HG03159 (cell line): ENCODE results near the gene CORO7.
"Not testable (repeated sequence)": the region's sequence is repeated elsewhere in the genome, so short reads cannot be mapped to it uniquely, and the experiment has no call there.

ENCODE experiments used
- ATAC-seq: cut with Tn5 transposase; IDR thresholded peaks from one replicate; pipeline ENCODE4 v1.9.1; 2021; ENCODE audit warnings: mild to moderate bottlenecking, moderate library complexity; ENCODE audit not compliant: unreplicated experiment

Gene CORO7

GRCh38 chr16:4403133-4403949, 13.1 kb downstream of the CORO7 start:
- no peak for ATAC-seq

GRCh38 chr16:4402439-4403132, 13.8 kb downstream of the CORO7 start:
- ATAC-seq: no peak

GRCh38 chr16:4401510-4401909, 14.9 kb downstream of the CORO7 start:
- no peak for ATAC-seq

GRCh38 chr16:4401094-4401501, 15.3 kb downstream of the CORO7 start:
- ATAC-seq: no peak

- ATAC-seq: no peak
These were observed 17.2 kb downstream of the CORO7 start for GRCh38 chr16:4399001-4399730.

GRCh38 chr16:4395055-4395726, 21.2 kb downstream of the CORO7 start:
- no peak for ATAC-seq

- ATAC-seq: not testable (repeated sequence)
These were observed 22.5 kb downstream of the CORO7 start for GRCh38 chr16:4393850-4394249.

- ATAC-seq: no peak
These were observed 23.2 kb downstream of the CORO7 start for GRCh38 chr16:4393240-4393600.

GRCh38 chr16:4392382-4393239, 23.8 kb downstream of the CORO7 start:
- no peak for ATAC-seq

GRCh38 chr16:4391631-4392381, 24.6 kb downstream of the CORO7 start:
- no peak for ATAC-seq

GRCh38 chr16:4390266-4391260, 25.8 kb downstream of the CORO7 start:
- ATAC-seq: no peak

GRCh38 chr16:4389051-4389955, 27.1 kb downstream of the CORO7 start:
- ATAC-seq: no peak

GRCh38 chr16:4388271-4389021, 27.9 kb downstream of the CORO7 start:
- no peak for ATAC-seq

GRCh38 chr16:4387781-4388180, 28.6 kb downstream of the CORO7 start:
- ATAC-seq: no peak

- ATAC-seq: no peak
These were observed 29.3 kb downstream of the CORO7 start for GRCh38 chr16:4386951-4387565.

GRCh38 chr16:4386451-4386805, 30.0 kb downstream of the CORO7 start:
- no peak for ATAC-seq
